ENCODE results near the gene NPAS2. TPM values are rescaled to one million over a fixed set of nuclear protein-coding genes. Genes with fewer than 3 reads are reported as not detected.

The NPAS2 gene
- total and polyA plus RNA-seq, 2 of the 8 experiments (the other 6 are each of a cell fraction or from before 2014, with no cell fraction given) = 1.8 to 1.9 TPM

DNA sequence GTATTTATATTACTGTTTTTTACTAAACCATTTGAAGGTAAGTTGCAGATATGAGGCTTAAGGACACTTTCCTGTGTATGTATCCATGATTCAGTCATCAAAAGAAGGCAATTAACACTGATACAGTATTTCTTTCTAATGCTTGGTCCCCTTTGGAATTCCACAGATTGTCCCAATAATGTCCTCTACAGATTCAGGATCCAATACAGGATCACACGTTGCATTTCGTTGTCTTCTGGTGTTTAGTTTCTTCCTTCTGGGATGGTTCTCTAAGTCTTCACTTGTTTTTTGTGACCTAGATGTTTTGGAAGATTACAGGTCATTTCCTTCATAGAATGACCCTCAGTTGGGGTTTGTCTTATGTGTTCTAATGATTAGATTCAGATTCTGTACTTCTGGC is 40.0 kb downstream of the NPAS2 start:
- no peak overlapping the region for H3K56ac ChIP-seq (replicated peaks; ENCODE audit: insufficient read length, low read depth, low read length)
- no peak for TF ChIP-seq EZH2 (IDR thresholded peaks at IDR 0.05; ENCODE audit: low read depth, low read length, severe bottlenecking)
- TF ChIP-seq PHF8 (conservative IDR thresholded peaks at IDR 0.05; ENCODE audit: low read depth, low read length) = no peak
- no peak for TF ChIP-seq SP2 (IDR thresholded peaks at IDR 0.05; ENCODE audit: low read length)
- TF ChIP-seq POU5F1 (IDR thresholded peaks at IDR 0.05; ENCODE audit: low read depth, low read length) = no peak
- TF ChIP-seq TBP (IDR thresholded peaks at IDR 0.05; ENCODE audit: low read depth, low read length) = no peak
- TF ChIP-seq NRF1 (IDR thresholded peaks at IDR 0.05; ENCODE audit: low read depth, low read length) = no peak
- TF ChIP-seq HDAC2 (IDR thresholded peaks at IDR 0.05; ENCODE audit: borderline replicate concordance in 1 of 2, low read depth in 2 of 2, low read length in 2 of 2) = no peak
- TF ChIP-seq, protein P1, sequence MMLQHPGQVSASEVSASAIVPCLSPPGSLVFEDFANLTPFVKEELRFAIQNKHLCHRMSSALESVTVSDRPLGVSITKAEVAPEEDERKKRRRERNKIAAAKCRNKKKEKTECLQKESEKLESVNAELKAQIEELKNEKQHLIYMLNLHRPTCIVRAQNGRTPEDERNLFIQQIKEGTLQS (IDR thresholded peaks at IDR 0.05; ENCODE audit: insufficient read depth, low read depth, low read length) = no peak
- TF ChIP-seq RXRA (IDR thresholded peaks at IDR 0.05; ENCODE audit: insufficient read depth, low read depth, low read length) = no peak
- TF ChIP-seq SP1 (IDR thresholded peaks at IDR 0.05; ENCODE audit: low read depth, low read length) = no peak
- TF ChIP-seq SIRT6 (IDR thresholded peaks at IDR 0.05; ENCODE audit: low read length) = no peak
- no peak for TF ChIP-seq NANOG (IDR thresholded peaks at IDR 0.05; ENCODE audit: insufficient read depth, low read depth, low read length, poor library complexity, severe bottlenecking)
- no peak overlapping the region for H2AFZ ChIP-seq (ENCODE audit: low read length)
- H2BK20ac ChIP-seq (ENCODE audit: low read length) = no peak overlapping the region
- H3K27ac ChIP-seq (ENCODE audit: low read depth, low read length) = no peak overlapping the region
- H4K5ac ChIP-seq (ENCODE audit: insufficient read length, low read depth, low read length) = no peak overlapping the region
- H4K20me1 ChIP-seq (replicated peaks in 1 of 2; ENCODE audit: control insufficient read depth in 1 of 2, insufficient read depth in 2 of 2, low read length in 2 of 2) = no peaks in the 10 kb centered on the region
- H3K36me3 ChIP-seq (ENCODE audit: control insufficient read depth in 2 of 4, insufficient read depth in 4 of 4, low read length in 3 of 4) = no peaks in the 10 kb centered on the region
- no peak overlapping the region for H3K18ac ChIP-seq (ENCODE audit: extremely low read depth, low read length)
- FAIRE-seq = no peak
- 91% methylated on average over 2 of the region's 2 CpGs; no CpG with 5 or more reads in 1 of the 2 experiments for WGBS, 2 experiments (ENCODE audit: extremely low coverage in 1 of 2, insufficient coverage in 1 of 2, insufficient read length in 1 of 2, insufficient replicate concordance in 2 of 2, low coverage in 1 of 2, low lambda C conversion rate in 2 of 2, missing lambda C conversion rate in 1 of 2)
- H4K91ac ChIP-seq (replicated peaks; ENCODE audit: insufficient read length, low read length) = no peak overlapping the region
- POLR2A ChIA-PET (ENCODE audit: partially characterized antibody) = interaction anchor here (1.6 kb wide), 1 partner anchor 143 kb away, joined by 3 read pairs; the partner anchor contains the start of gene RPL31
- H3K4ac ChIP-seq (replicated peaks; ENCODE audit: insufficient read length, low read depth, low read length) = no peak overlapping the region
- H3K9ac ChIP-seq (replicated peaks in 1 of 4; ENCODE audit: extremely low read depth in 1 of 4, low read depth in 3 of 4, low read length in 3 of 4) = no peak overlapping the region
- no peak for DNase-seq (ENCODE audit: low read depth in 1 of 2, low spot score in 2 of 2)
- no peaks in the 10 kb centered on the region for H3K79me2 ChIP-seq (ENCODE audit: control insufficient read depth in 1 of 2, insufficient read depth in 2 of 2, low read length in 2 of 2)
- H2AK5ac ChIP-seq (ENCODE audit: low read depth, low read length) = no peak overlapping the region
- H3K79me1 ChIP-seq (ENCODE audit: low read depth, low read length) = no peaks in the 10 kb centered on the region
- peaks cover 0 to 3% (median 0%) of the 10 kb centered on the region in 4 experiments; a peak in 1 of 7 replicates for H3K4me1 ChIP-seq (replicated peaks in 1 of 4; ENCODE audit: control insufficient read depth in 3 of 4, insufficient read depth in 4 of 4, low read length in 3 of 4)
- no peak overlapping the region for H3K23ac ChIP-seq (ENCODE audit: insufficient read length)
- CTCF ChIA-PET (ENCODE audit: partially characterized antibody) = interaction anchor here (0.7 to 1.5 kb wide), 3 partner anchors 11 to 117 kb away, joined by 3 to 9 read pairs (median 5); no protein-coding TSS in a partner anchor
- H3K4me2 ChIP-seq (ENCODE audit: insufficient read depth in 1 of 2, low read depth in 2 of 2, low read length in 2 of 2) = no peak overlapping the region
- no peak overlapping the region for H2BK5ac ChIP-seq (ENCODE audit: low read depth, low read length)
- H3K14ac ChIP-seq (ENCODE audit: insufficient read length) = no peak overlapping the region
- no peak overlapping the region for H3K4me3 ChIP-seq (ENCODE audit: extremely low read depth in 1 of 4, insufficient read depth in 2 of 4, low read depth in 3 of 4, low read length in 4 of 4)
- no peak overlapping the region for H2BK12ac ChIP-seq (ENCODE audit: low read depth, low read length)
- no peaks in the 10 kb centered on the region for H3K9me3 ChIP-seq (ENCODE audit: insufficient read depth in 2 of 2, low read depth in 1 of 2, low read length in 1 of 2)
- no peaks in the 10 kb centered on the region for H3K23me2 ChIP-seq (ENCODE audit: low read depth, low read length)
- H3K27me3 ChIP-seq (replicated peaks in 1 of 4; ENCODE audit: control insufficient read depth in 3 of 4, extremely low read depth in 1 of 4, insufficient read depth in 3 of 4, low read length in 3 of 4) = no peaks in the 10 kb centered on the region
- no peak overlapping the region for H2BK120ac ChIP-seq (replicated peaks; ENCODE audit: low read depth, low read length)
- no peak overlapping the region for H4K8ac ChIP-seq (ENCODE audit: extremely low read depth, insufficient read depth, low read length)
- no peak overlapping the region for H2BK15ac ChIP-seq (ENCODE audit: low read length)

Data from H1 (cell line).